ENCODE results near the gene C2CD2. TPM values are rescaled to one million over a fixed set of nuclear protein-coding genes. Genes with fewer than 3 reads are reported as not detected.

The C2CD2 gene
- total RNA-seq, 1 donor from 2014 or later, result 34.3 TPM

- no peak for DNase-seq (ENCODE audit: low spot score)
- H3K9me3 Mint-ChIP-seq (ENCODE audit: unreplicated experiment), result no peaks in the 10 kb centered on the region
- H3K4me3 Mint-ChIP-seq (ENCODE audit: unreplicated experiment), result peak overlapping the region; percentile 62
- H3K27ac Mint-ChIP-seq (ENCODE audit: unreplicated experiment), result no peak overlapping the region
- TF ChIP-seq CTCF (IDR thresholded peaks at IDR 0.05; ENCODE audit: unreplicated experiment), result no peak
- peaks cover 19% of the 10 kb centered on the region for H3K36me3 Mint-ChIP-seq (ENCODE audit: low read depth, unreplicated experiment)
- peaks cover 4% of the 10 kb centered on the region for H3K27me3 Mint-ChIP-seq (ENCODE audit: unreplicated experiment)
- no peaks in the 10 kb centered on the region for H3K4me1 Mint-ChIP-seq (ENCODE audit: unreplicated experiment)
These were observed 97.2 kb downstream of the C2CD2 start for GRCh38 chr21:41856572-41856971.

- no peak for TF ChIP-seq CTCF (IDR thresholded peaks at IDR 0.05; ENCODE audit: unreplicated experiment)
- no peaks in the 10 kb centered on the region for H3K4me1 Mint-ChIP-seq (ENCODE audit: unreplicated experiment)
- peaks cover 19% of the 10 kb centered on the region for H3K36me3 Mint-ChIP-seq (ENCODE audit: low read depth, unreplicated experiment)
- H3K9me3 Mint-ChIP-seq (ENCODE audit: unreplicated experiment), result no peaks in the 10 kb centered on the region
- H3K4me3 Mint-ChIP-seq (ENCODE audit: unreplicated experiment), result peak overlapping the region; percentile 58
- DNase-seq (ENCODE audit: low spot score), result no peak
- no peak overlapping the region for H3K27ac Mint-ChIP-seq (ENCODE audit: unreplicated experiment)
- peaks cover 7% of the 10 kb centered on the region for H3K27me3 Mint-ChIP-seq (ENCODE audit: unreplicated experiment)
These were observed 99.3 kb downstream of the C2CD2 start for GRCh38 chr21:41854426-41854995.

- H3K27ac Mint-ChIP-seq (ENCODE audit: unreplicated experiment), result no peak overlapping the region
- H3K4me1 Mint-ChIP-seq (ENCODE audit: unreplicated experiment), result no peaks in the 10 kb centered on the region
- no peak for DNase-seq (ENCODE audit: low spot score)
- no peak for TF ChIP-seq CTCF (IDR thresholded peaks at IDR 0.05; ENCODE audit: unreplicated experiment)
- H3K36me3 Mint-ChIP-seq (ENCODE audit: low read depth, unreplicated experiment), result peaks cover 19% of the 10 kb centered on the region
- H3K4me3 Mint-ChIP-seq (ENCODE audit: unreplicated experiment), result no peak overlapping the region
- H3K27me3 Mint-ChIP-seq (ENCODE audit: unreplicated experiment), result peaks cover 7% of the 10 kb centered on the region
- no peaks in the 10 kb centered on the region for H3K9me3 Mint-ChIP-seq (ENCODE audit: unreplicated experiment)
These were observed 100.9 kb downstream of the C2CD2 start for GRCh38 chr21:41852929-41853320.

GRCh38 chr21:41852151-41852928 lies 101.5 kb downstream of the C2CD2 start:
- Mint-ChIP-seq H3K36me3 (ENCODE audit: low read depth, unreplicated experiment) (peaks cover 18% of the 10 kb centered on the region), H3K27me3 (ENCODE audit: unreplicated experiment) (peaks cover 7% of the 10 kb centered on the region), H3K4me3 (ENCODE audit: unreplicated experiment) (no peak overlapping the region), H3K4me1 (ENCODE audit: unreplicated experiment) (no peaks in the 10 kb centered on the region), H3K9me3 (ENCODE audit: unreplicated experiment) (no peaks in the 10 kb centered on the region), H3K27ac (ENCODE audit: unreplicated experiment) (no peak overlapping the region)
- DNase-seq (ENCODE audit: low spot score), result no peak
- TF ChIP-seq CTCF (IDR thresholded peaks at IDR 0.05; ENCODE audit: unreplicated experiment), result no peak

All from endothelial cell (in vitro differentiated cells).